Measurements from ENCODE around the gene SMCO3. TPM values are rescaled to one million over a fixed set of nuclear protein-coding genes. Genes with fewer than 3 reads are reported as not detected.
"Not testable (repeated sequence)": the region's sequence is repeated elsewhere in the genome, so short reads cannot be mapped to it uniquely, and the experiment has no call there.

SMCO3 gene
- polyA plus RNA-seq, 3 donors = 0.12 to 1.1 TPM; not detected in 1

- WGBS, 3 donors = 73 to 99% (median 86%) methylated on average over 3 of the region's 3 CpGs
These were observed 48.0 kb downstream of the SMCO3 start for GRCh38 chr12:14766020-14766419.

DNA sequence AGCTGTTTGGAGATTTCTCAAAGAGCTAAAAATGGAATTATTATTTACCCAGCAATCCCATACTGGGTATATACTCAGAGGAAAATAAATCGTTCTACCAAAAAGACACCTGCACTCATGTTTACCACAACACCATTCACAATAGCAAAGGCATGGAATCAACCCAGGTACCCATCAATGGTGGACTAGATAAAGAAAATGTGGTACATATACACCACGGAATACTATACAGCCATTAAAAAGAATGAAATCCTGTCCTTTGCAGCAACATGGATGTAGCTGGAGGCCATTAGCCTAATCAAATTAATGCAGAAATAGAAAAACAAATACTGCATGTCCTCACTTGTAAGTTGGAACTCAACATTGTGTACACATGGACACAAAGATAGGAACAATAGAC lies 48.6 kb downstream of the SMCO3 start:
- WGBS, 3 donors = 91 to 97% (median 94%) methylated on average over 2 of the region's 2 CpGs
- no peak overlapping the region for H3K27ac ChIP-seq (ENCODE audit: low read depth, low read length)

More at GRCh38 chr12:14766020-14766419, 48.0 kb downstream of the SMCO3 start:
- not testable (repeated sequence) for H3K27ac ChIP-seq (ENCODE audit: low read depth, low read length)

DNA sequence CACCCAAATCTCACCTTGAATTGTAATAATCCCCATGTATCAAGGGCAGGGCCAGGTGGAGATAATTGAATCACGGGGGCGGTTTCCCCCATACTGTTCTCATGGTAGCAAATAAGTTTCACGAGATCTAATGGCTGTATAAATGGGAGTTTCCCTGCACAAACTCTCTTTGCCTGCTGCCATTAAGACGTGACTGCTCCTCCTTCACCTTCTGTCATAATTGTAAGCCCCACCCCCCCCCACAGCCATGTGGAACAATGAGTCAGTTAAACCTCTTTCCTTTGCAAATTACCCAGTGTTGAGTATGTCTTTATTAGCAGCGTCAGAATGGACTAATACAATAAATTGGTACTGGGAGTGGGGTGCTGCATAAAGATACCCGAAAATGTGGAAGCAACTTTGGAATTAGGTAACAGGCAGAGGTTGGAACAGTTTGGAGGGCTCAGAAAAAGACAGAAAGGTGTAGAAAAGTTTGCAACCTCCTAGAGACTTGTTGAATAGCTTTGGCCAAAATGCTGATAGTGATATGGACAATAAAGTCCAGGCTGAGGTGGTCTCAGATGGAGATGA lies 54.2 kb downstream of the SMCO3 start:
- 82 to 96% (median 94%) methylated on average over 6 of the region's 6 CpGs for WGBS, 3 donors
- H3K27ac ChIP-seq (ENCODE audit: low read depth, low read length) = not testable (repeated sequence)

DNA sequence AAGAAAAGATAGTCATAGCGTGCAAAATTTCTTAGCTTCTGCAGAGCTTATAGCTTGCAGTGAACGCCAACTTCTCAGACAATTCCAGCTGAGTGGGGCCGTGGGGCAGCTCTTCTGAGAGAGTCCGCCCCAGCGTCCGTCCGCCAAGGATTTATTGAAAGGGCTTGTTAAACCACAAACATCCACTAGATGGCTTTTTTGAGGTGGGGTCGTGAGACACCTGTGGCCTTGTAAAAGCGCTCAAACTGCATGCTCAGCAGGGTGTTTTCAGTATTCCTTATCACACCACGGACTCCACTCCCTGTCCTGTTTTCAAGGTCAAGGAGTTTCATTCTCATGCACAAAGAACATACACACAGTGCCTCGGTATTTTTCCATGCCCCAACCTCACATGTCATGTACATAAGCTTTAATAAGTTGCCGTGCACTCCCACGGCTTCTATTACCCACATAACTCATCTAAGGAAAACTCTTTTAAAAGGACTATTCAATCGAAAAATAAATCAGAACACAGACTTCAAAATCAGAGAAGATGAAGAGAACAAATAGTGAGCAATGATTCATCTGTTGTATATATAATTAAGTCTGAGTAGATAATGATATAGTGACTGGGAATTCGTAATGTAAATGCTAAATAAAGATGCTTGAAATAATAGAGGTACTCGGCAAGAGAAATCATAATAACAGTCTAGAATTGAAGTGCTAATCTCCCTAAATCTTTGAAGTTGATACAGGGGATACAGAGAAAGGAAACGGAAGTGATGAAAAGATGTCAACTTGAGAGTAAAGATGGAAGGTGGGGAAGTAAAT lies 57.4 kb downstream of the SMCO3 start:
- no peak overlapping the region for H3K27ac ChIP-seq (ENCODE audit: low read depth, low read length)
- WGBS, 3 donors = 36 to 56% (median 52%) methylated on average over 17 of the region's 17 CpGs

Other genes starting within 250 kb of the SMCO3 start
- gene PLBD1, start 246.3 kb downstream of the SMCO3 start, polyA plus RNA-seq = 10 to 100 TPM in 2 of 3 donors, 1 to 10 TPM in 1; 8.8 to 24.1 (median 12.9) TPM
- under 1 TPM in 1 of 3 donors, not detected in 2; 0.01 TPM for gene GUCY2C, start 117.6 kb downstream of the SMCO3 start, polyA plus RNA-seq
- 10 to 100 TPM; 11.5 to 22.3 (median 19.9) TPM for gene WBP11, start 10.7 kb downstream of the SMCO3 start, polyA plus RNA-seq
- 1 to 10 TPM in 1 of 3 donors, under 1 TPM in 2; 0.49 to 1.0 (median 0.82) TPM for gene C12orf60, start 10.5 kb downstream of the SMCO3 start, polyA plus RNA-seq
- gene ART4, start 29.3 kb upstream of the SMCO3 start, polyA plus RNA-seq = 1 to 10 TPM in 1 of 3 donors, under 1 TPM in 2; 0.66 to 3.3 (median 0.74) TPM
- 1,000 to 10,000 TPM in 1 of 3 donors, 100 to 1,000 TPM in 1, 10 to 100 TPM in 1; 63.1 to 1,647 (median 417) TPM for gene MGP, start 71.7 kb upstream of the SMCO3 start, polyA plus RNA-seq
- gene ERP27, start 124.4 kb upstream of the SMCO3 start, polyA plus RNA-seq = 10 to 100 TPM in 1 of 3 donors, 1 to 10 TPM in 1, under 1 TPM in 1; 0.21 to 44.0 (median 1.1) TPM
- 100 to 1,000 TPM in 2 of 3 donors, 10 to 100 TPM in 1; 27.0 to 267 (median 154) TPM for gene ARHGDIB, start 147.4 kb upstream of the SMCO3 start, polyA plus RNA-seq
- gene PDE6H, start 158.9 kb upstream of the SMCO3 start, polyA plus RNA-seq = not detected